ENCODE data around the gene PDCD7. TPM values are rescaled to one million over a fixed set of nuclear protein-coding genes. Genes with fewer than 3 reads are reported as not detected.
A peak's percentile ranks its signal among the peaks of the same experiment; 100 is the strongest.
"Not testable (repeated sequence)": the region's sequence is repeated elsewhere in the genome, so short reads cannot be mapped to it uniquely, and the experiment has no call there.

PDCD7 gene
- total RNA-seq, 1 experiment from 2014 or later, result 23.5 TPM

GRCh38 chr15:65182538-65182937 is 48.9 kb upstream of the PDCD7 start (continued):
- TF ChIP-seq ZNF512 (CRISPR knock-in tag; IDR thresholded peaks at IDR 0.05; ENCODE audit: borderline replicate concordance), result no peak
- TF ChIP-seq SOX15 (CRISPR knock-in tag; IDR thresholded peaks at IDR 0.05), result no peak
- no peak for TF ChIP-seq GTF2I (CRISPR knock-in tag; conservative IDR thresholded peaks at IDR 0.05)
- no peak for TF ChIP-seq TEAD1 (CRISPR knock-in tag; IDR thresholded peaks at IDR 0.05)

GRCh38 chr15:65181582-65182353 is 48.2 kb upstream of the PDCD7 start:
- H3K9me3 Mint-ChIP-seq; DNase-seq (ENCODE audit: low spot score); H3K27ac Mint-ChIP-seq; H3K27me3 Mint-ChIP-seq (ENCODE audit: low read depth); ATAC-seq; POLR2A ChIA-PET: not testable (repeated sequence)
- CTCF ChIA-PET, result interaction anchor here (0.6 to 1.3 kb wide), 2 partner anchors 105 to 239 kb away, joined by 3 to 4 read pairs; partner anchors contain the start of gene PARP16
- H3K36me3 Mint-ChIP-seq, result peaks cover 25% of the 10 kb centered on the region
- H3K4me3 Mint-ChIP-seq, result 0 out of 2 replicates have a peak overlapping the region, but pooled peaks have one; percentile 29
- H3K4me1 Mint-ChIP-seq, result peaks cover 15% of the 10 kb centered on the region

GRCh38 chr15:65180167-65180566 is 46.6 kb upstream of the PDCD7 start:
- POLR2A ChIA-PET, result no interaction called here
- H3K27me3 Mint-ChIP-seq (ENCODE audit: low read depth), result no peaks in the 10 kb centered on the region
- DNase-seq (ENCODE audit: low spot score) (no peak), ATAC-seq (no peak)
- H3K27ac Mint-ChIP-seq, result no peak overlapping the region
- no peak for TF ChIP-seq NR1H2 (CRISPR knock-in tag; IDR thresholded peaks at IDR 0.05)
- TF ChIP-seq, protein P1, sequence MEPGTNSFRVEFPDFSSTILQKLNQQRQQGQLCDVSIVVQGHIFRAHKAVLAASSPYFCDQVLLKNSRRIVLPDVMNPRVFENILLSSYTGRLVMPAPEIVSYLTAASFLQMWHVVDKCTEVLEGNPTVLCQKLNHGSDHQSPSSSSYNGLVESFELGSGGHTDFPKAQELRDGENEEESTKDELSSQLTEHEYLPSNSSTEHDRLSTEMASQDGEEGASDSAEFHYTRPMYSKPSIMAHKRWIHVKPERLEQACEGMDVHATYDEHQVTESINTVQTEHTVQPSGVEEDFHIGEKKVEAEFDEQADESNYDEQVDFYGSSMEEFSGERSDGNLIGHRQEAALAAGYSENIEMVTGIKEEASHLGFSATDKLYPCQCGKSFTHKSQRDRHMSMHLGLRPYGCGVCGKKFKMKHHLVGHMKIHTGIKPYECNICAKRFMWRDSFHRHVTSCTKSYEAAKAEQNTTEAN (CRISPR knock-in tag; IDR thresholded peaks at IDR 0.05), result no peak
- TF ChIP-seq CBFB (CRISPR knock-in tag; IDR thresholded peaks at IDR 0.05; ENCODE audit: low read depth), result no peak
- TF ChIP-seq IRF1 (CRISPR knock-in tag; IDR thresholded peaks at IDR 0.05), result no peak
- no peak for TF ChIP-seq ZNF232 (CRISPR knock-in tag; IDR thresholded peaks at IDR 0.05)
- no peaks in the 10 kb centered on the region for H3K9me3 Mint-ChIP-seq
- H3K4me1 Mint-ChIP-seq, result peaks cover 11% of the 10 kb centered on the region
- CTCF ChIA-PET, result no interaction called here
- peaks cover 35% of the 10 kb centered on the region for H3K36me3 Mint-ChIP-seq
- no peak overlapping the region for H3K4me3 Mint-ChIP-seq

DNA sequence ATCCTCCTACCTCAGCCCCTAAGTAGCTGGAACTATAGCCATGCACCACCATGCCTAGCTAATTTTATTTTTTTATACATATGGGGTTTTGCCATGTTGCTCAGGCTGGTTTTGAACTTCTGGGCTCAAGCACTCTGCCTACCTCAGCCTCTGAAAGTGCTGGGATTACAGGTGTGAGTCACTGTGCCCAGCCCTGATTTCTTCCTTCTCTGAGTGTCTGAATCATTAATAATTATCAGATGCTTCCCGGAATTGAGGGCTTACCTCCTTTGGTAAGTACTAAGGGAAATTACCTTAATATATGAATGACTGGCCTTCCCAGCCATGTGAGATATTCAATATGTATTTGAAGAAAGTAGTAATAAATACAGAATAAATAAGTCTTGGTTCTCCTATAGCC is 44.3 kb upstream of the PDCD7 start:
- no peaks in the 10 kb centered on the region for H3K27me3 Mint-ChIP-seq (ENCODE audit: low read depth)
- ChIA-PET POLR2A (no interaction called here), CTCF (interaction anchor here (1.2 kb wide), 1 partner anchor 93 kb away, joined by 3 read pairs; no protein-coding TSS in a partner anchor)
- no peak overlapping the region for H3K27ac Mint-ChIP-seq
- no peak for DNase-seq (ENCODE audit: low spot score)
- no peak for ATAC-seq
- peaks cover 42% of the 10 kb centered on the region for H3K36me3 Mint-ChIP-seq
- no peak overlapping the region for H3K4me3 Mint-ChIP-seq
- no peaks in the 10 kb centered on the region for H3K4me1 Mint-ChIP-seq
- no peaks in the 10 kb centered on the region for H3K9me3 Mint-ChIP-seq
- TF ChIP-seq FOXP1 (CRISPR knock-in tag; IDR thresholded peaks at IDR 0.05; ENCODE audit: borderline replicate concordance) (no peak), TP53 (CRISPR knock-in tag; IDR thresholded peaks at IDR 0.05) (no peak), NR1H2 (CRISPR knock-in tag; IDR thresholded peaks at IDR 0.05) (no peak), KAT7 (CRISPR knock-in tag; IDR thresholded peaks at IDR 0.05; ENCODE audit: borderline replicate concordance) (no peak)
- TF ChIP-seq, protein P2, sequence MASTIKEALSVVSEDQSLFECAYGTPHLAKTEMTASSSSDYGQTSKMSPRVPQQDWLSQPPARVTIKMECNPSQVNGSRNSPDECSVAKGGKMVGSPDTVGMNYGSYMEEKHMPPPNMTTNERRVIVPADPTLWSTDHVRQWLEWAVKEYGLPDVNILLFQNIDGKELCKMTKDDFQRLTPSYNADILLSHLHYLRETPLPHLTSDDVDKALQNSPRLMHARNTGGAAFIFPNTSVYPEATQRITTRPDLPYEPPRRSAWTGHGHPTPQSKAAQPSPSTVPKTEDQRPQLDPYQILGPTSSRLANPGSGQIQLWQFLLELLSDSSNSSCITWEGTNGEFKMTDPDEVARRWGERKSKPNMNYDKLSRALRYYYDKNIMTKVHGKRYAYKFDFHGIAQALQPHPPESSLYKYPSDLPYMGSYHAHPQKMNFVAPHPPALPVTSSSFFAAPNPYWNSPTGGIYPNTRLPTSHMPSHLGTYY (CRISPR knock-in tag; IDR thresholded peaks at IDR 0.05), result no peak
- TF ChIP-seq, protein P3, sequence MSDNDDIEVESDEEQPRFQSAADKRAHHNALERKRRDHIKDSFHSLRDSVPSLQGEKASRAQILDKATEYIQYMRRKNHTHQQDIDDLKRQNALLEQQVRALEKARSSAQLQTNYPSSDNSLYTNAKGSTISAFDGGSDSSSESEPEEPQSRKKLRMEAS (CRISPR knock-in tag; IDR thresholded peaks at IDR 0.05), result no peak
- TF ChIP-seq, protein P4, sequence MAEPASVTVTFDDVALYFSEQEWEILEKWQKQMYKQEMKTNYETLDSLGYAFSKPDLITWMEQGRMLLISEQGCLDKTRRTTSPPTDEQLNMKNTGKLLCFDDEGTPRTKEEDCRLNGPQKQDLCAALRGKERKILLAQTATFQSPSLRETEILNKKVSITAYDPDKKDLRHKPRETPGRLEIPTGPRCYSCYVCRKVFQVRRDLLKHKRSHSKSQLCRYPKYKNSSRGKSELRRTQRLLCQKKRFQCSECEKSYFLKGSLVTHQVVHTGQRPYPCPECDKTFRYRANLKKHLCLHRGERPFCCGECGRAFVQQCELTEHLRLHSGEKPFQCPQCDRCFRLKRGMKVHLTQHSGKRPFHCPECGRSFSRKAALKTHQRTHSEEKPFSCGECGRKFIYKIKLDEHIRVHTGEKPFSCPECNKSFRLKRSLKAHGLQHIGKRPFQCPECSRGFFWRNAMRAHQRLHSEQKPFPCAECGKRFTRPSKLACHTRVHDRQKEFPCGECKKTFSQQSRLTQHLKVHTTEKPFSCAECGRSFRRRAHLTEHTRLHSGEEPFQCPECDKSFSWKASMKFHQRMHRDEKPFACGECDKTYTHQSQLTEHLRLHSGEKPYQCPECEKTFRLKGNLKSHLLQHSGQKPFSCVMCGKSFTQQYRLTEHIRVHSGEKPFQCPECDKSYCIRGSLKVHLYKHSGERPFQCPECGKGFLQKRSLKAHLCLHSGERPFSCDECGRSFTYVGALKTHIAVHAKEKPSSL (CRISPR knock-in tag; conservative IDR thresholded peaks at IDR 0.05), result no peak
- TF ChIP-seq, protein P5, sequence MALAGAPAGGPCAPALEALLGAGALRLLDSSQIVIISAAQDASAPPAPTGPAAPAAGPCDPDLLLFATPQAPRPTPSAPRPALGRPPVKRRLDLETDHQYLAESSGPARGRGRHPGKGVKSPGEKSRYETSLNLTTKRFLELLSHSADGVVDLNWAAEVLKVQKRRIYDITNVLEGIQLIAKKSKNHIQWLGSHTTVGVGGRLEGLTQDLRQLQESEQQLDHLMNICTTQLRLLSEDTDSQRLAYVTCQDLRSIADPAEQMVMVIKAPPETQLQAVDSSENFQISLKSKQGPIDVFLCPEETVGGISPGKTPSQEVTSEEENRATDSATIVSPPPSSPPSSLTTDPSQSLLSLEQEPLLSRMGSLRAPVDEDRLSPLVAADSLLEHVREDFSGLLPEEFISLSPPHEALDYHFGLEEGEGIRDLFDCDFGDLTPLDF (CRISPR knock-in tag; IDR thresholded peaks at IDR 0.05), result no peak
- TF ChIP-seq, protein P6, sequence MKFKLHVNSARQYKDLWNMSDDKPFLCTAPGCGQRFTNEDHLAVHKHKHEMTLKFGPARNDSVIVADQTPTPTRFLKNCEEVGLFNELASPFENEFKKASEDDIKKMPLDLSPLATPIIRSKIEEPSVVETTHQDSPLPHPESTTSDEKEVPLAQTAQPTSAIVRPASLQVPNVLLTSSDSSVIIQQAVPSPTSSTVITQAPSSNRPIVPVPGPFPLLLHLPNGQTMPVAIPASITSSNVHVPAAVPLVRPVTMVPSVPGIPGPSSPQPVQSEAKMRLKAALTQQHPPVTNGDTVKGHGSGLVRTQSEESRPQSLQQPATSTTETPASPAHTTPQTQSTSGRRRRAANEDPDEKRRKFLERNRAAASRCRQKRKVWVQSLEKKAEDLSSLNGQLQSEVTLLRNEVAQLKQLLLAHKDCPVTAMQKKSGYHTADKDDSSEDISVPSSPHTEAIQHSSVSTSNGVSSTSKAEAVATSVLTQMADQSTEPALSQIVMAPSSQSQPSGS (CRISPR knock-in tag; IDR thresholded peaks at IDR 0.05; ENCODE audit: borderline replicate concordance, low read depth), result no peak
